GM18907 (cell line): ENCODE measurements around the gene WDR45B.
"Not testable (repeated sequence)": the region's sequence is repeated elsewhere in the genome, so short reads cannot be mapped to it uniquely, and the experiment has no call there.

Experiments used
- ATAC-seq: cut with Tn5 transposase; IDR thresholded peaks from one replicate; pipeline ENCODE4 v1.9.1; 2021; ENCODE audit warnings: mild to moderate bottlenecking, moderate library complexity; ENCODE audit not compliant: unreplicated experiment

The WDR45B gene

DNA sequence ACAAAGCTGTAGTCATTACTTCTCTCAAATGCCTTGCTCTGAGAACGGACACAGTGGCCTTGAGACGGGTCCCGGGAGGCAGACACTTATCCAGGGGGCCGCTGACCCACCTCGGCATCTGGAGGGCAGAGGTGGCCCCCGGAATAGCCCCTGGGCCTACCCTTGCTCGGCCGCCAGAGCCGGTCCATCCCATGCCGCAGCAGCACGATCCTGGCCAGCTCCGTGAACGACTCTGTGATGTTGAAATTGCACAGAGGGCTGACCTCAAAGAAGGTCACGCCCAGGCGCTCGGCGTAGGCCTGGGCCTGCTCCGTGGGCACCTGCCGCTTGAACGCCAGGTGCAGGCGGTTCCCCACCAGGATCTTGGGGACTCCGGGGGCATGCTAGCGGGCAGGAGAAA, 10.1 kb upstream of the WDR45B start:
- ATAC-seq = no peak

DNA sequence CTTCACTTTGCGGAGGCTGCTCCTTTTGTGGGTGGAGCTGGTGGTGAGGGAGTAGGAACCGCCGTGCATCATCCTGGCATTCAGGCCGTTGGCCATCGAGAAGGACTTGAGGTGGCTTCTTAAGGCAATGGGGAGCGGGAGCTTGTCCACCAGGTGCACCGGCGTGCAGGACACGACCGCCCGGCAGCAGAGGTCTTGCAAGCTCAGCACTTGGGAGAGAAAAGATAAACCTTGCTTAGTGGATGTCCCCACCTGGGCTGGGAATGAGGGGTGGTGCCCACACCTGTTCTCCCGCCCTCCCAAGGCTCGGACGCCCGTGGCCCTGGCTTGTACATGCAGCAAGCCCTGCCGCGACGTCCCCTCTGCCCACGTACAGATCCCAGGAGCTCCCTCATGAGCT, 9.7 kb upstream of the WDR45B start:
- ATAC-seq = no peak

DNA sequence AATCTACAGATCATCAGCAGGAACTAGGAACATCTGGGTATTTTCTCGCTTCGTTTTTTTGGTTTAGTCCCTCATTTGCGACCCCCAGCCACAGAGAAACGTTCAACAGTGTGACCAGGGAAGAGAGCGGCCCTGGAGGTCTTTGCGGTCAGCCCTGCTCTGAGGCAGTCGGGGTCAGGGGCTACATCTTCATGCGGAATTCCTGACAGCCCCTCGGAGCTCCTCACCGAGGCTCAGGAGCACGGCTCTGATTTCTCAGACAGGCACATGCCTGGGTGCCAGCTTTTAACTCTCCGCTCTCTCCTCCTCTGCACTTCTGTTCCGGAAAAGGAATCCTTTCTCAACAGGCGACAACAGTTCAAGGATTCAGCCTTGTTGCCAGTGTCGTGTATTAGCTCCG, 8.0 kb upstream of the WDR45B start:
- no peak for ATAC-seq

DNA sequence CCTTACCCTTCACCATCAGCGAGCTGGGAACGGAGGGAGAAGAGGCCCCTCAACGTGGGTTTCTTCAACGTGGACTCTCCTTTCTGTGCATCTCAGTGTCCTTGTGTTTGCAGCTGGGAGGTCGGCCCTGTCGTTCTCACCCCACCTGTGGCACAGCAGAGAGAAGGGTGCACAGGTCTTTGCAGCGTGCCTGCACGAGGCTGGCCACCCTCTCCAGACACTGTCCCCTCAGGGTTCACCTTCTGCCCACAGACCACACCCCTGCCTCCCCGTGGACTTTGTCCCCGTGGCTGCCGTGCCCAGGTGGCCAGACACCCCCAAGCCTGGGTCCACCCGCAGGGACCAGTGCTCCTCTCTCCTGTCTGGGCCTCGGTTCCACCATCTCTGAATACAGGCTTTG, 7.3 kb upstream of the WDR45B start:
- ATAC-seq = no peak

DNA sequence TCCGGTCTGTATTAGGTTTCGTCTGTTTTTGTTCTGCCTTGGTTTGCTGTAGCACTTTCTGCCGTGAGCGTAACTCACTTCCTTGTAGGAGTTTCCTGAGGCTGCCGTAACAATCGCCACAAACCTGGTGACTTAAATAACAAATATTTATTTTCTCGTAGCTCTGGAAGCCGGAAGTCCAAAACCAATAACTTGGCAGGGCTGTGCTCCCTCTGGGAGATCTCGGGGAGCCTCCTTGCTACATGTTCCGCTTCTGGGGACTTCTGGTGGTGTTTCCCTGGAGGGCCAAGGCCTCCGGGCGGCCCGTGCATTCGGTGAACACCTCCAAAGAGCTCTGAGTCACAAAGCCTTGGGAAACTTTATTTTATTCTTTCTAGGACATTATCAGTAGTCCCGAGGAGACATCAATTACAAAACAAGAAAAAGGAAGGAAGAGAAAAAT, 6.8 kb upstream of the WDR45B start:
- ATAC-seq = no peak

DNA sequence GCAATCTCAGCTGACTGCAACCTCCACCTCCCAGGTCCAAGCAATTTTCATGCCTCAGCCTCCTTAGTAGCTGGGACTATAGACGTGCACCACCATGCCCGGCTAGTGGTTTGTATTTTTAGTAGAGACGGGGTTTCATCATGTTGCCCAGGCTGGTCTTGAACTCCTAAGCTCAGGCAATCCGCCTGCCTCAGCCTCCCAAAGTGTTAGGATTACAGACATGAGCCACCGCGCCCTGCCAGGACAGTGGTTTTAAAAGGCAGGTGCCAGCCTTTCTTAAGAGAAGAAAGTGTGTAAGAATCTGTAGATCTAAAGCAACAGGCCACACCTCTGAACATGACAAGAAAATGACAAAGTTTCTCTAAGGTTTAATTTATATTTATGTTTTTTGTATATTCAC, 6.4 kb upstream of the WDR45B start:
- ATAC-seq = not testable (repeated sequence)

DNA sequence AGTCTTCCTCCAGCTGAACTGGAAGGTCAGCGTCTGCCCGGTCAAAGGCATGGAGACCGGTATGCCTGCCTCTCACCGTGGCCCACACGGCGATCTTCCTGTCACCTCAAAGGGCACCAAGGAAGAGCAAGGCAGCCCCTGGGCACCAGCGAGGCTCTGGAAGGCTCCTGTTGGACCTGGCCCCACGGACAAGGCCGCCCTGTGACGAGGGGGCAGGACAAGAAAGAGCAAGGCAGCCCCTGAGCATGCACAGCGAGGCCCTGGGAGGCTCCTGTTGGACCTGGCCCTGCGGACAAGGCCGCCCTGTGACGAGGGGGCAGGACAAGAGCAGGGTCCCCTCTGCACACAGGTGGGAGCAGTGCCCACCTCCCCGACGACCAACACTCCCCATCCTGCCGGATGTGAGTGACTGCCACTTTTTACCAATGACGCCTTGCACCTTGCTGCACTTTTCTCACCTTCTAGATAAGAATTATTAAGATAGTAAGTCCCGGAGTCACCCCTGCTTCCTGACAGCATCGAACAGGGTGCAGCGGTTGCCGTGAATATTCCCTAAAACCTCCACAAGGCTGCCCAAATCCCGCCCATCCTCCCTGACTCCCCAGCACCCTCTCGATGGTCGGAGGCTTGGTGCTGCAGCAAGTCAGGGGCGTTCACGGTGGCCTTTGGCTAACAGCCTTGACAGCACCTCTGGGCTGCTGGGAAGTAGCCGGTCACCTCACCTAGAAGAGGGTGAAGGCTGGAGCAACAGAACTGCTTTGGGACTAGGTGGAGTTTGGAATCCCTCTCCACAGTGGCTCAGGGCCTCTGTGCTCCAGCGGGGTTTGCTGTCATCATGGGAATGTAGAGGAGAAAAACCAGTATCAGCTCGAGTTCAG, 5.6 kb upstream of the WDR45B start:
- ATAC-seq = no peak

DNA sequence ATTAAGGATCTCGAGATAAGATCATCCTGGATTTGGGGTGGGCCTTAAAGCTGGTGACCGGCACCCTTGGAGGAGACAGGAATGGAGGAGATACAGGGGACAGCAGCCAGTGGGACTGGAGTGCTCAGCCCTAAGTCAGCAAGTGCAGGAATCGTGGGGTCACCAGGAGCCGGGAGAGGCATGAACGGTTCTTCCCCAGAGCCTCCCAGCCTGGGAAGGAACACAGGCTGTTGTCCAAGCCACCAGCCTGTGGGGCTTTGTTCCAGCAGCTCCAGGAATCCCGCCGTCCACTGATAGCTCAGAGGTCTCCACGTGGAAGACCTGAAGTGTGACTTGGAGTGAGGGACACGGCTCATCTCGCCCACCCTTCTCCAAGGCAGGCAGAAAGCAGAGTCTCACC, 2.5 kb upstream of the WDR45B start:
- ATAC-seq = no peak

DNA sequence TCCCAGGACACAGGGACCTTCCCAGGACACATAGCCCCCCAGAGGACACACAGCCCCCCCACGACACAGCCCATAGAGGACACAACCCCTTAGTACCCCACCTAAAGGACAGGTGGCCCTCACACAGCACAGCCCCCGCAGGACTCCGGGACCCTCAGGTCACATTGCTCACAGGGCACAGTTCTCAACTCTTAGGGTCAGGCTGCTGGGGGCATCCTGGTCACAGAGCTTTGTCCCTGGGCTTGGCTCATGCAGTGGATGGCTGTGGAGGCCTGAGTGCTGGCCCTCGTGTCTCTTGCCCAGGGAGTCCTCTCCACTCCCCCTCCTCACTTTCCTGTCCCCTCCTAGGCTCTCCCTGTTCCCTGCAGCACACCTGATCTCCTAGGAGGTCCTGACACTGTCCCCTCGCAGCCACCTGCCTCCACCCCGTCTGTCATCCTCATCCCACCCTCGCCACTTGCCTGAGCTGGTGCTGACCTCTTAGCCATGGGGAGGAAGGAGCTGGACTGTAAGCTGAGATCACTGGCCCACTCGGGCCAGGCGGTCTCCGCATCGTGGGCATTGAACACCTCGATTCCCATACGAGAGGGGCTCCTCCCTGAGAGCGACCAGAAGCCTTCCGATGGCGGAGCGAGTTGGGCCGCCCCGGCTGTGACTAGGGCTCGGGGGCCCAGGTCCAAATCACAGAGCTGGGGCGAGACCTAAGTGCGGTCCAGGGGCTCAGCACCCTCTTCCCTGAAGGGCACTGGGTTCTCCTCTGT, 1.4 kb upstream of the WDR45B start:
- ATAC-seq = no peak

DNA sequence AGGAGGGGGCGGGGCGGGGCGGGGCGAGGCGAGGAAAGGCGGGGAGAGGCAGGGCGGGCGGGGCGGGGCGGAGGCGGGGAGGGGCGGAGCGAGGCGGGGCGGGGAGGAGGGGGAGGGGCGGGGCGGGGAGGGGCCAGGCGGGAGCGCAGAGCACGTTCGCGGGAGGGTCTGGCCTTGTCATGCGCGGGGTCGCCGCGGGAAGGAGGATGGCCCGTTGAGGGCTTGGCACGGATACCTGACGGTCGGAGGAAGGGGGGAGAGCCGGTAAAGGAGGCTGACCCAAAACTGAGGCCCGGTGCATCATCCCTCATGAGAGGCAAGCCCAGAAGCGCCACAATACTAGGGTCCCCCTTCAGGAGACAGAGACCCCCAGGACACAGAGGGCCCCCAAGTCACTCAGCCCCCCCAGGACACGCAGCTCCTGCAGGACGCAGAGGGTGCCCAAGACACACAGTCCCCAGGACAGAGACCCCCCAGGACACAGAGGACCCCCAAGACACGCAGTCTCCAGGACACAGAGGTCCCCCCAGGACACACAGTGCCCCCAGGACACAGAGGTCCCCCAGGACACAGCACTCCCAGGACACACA, 593 bp upstream of the WDR45B start:
- ATAC-seq = no peak

DNA sequence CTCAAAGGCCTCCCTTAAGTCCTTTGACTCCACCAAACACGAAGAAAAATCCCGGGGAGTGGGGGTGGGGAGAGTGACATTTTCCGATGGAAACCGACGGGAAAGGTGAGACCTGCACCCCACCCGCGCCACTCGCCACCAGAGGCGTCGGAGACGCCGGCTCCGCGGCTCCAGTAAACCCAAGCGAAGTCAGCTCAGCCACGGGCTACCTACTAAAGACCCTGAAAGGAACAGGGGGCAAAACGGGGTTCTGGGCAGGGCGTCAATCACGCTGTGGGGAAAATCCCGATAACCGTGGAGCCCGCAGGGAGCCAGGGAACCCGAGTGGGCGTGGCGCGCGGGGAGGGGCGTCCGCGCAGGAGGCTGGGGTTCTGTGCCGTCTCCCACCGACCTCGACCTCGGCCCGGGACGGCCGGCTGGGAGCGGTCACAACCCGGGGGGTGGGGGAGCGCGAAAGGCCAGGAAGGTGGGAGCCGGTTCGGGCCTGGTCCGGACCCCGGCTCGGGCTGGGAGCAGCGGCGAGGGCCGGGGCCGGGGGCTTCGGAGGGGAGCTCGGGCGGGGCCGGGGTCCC, 565 bp downstream of the WDR45B start:
- peak; percentile 32 for ATAC-seq

DNA sequence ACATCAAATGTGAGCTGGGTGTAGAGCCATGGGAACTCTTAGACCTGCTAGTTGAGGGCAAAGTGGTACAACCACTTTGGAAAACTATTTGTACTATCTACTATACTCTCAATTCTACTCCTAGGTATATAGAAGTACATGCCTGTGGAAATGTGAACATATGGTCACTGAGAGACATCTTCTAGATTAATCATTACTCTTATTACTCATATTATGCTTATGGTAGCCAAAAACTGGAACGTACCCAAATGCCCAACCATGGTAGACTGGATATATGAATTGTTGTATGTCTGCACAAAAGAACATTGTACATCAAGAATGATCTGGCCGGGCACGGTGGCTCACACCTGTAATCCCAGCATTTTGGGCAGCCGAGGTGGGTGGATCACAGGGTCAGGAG, 2.7 kb downstream of the WDR45B start:
- no peak for ATAC-seq

DNA sequence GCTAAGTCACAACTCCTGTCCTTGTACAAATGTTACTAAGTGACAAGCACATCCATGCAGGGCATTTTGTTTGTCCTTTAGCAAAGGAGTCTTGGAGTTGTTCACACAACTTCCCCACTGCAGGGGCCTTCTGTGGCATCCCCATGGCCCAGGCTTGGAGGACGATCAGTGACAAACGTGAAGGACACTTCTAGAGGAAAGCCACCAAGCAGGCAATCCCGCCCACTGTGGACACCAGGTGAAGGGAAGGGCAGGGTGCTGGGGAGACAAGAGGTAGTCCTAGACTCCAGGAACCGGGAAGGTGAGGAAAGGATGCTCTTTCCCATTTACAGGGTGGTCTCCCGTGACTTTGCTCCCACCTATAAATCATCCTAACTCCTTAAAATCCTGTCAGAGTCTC, 4.1 kb downstream of the WDR45B start:
- no peak for ATAC-seq

DNA sequence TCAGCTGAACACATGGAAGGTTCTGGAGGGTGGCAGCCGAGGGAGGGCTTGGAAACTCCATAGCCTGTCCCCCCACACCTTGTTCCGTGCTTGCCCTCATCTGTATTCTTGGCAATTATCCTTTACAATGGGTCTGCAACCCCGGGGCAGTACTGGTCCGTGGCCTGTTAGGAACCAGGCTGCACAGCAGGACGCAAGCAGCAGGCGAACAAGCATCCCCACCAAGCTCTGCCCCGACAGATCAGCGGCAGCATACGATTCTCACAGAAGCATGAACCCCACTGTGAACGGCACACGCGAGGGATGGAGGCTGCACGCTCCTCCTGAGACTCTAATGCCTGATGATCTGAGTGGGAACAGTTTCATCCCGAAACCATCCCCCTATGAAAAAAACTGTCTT, 6.2 kb downstream of the WDR45B start:
- ATAC-seq = no peak

DNA sequence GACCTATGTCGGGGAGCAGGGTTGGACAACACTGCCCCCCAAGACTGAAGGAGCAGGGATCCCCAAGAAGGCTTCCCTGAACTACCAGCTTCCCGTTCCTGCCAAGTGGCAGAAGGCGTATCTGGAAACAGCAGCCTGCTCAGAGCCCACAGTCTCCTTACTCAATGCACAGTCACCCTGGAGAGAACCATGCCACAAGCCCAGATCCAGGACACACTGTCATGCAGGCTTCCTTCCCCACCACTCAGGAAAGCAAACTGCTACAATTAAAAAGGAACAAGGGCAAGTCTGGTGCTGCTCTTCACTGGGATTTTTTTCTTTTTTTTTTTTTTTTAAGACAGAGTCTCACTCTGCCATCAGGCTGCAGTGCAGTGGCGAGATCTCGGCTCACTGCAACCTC, 8.2 kb downstream of the WDR45B start:
- no peak for ATAC-seq

DNA sequence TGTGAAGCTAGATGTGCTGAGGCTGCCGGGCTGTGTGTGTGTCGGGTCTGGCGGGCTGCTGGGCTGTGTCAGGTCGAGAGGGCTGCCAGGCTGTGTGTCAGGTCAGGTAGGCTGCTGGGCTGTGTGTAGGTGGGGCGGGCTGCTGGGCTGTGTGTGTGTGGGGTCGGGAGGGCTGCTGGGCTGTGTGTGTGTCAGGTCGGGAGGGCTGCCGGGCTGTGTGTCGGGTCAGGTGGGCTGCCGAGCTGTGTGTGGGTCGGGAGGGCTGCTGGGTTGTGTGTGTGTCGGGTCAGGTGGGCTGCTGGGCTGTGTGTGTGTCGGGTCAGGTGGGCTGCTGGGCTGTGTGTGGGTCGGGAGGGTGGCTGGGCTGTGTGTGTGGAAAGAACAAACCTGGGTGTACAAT, 8.6 kb downstream of the WDR45B start:
- ATAC-seq = no peak

DNA sequence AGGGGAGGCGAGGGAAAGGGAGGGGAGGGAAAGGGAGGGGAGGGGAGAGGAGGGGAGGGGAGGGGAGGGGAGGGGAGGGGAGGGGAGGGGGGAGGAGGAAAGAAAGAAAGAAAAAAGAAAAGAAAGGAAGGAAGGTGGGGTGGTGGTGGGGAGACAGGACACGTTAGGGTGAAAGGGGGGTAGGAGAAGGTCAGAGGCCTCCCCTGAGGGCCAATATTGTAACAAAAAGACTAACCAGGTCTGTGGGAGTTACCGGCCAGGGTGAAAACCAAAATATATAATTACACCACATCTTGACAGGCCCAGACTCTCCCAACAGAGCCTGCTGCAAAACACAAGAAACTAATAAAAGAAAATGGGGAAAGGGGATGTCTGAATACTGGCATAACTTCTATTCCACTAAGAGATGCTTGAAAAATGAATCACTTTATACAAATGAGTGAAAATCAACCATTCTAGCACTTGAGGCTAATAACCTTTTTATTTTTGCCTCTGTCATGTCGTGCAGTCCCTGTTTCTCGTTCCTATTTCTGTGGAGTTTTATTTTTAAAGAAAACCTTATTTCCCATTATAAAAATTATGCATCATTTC, 10.0 kb downstream of the WDR45B start:
- ATAC-seq = no peak

DNA sequence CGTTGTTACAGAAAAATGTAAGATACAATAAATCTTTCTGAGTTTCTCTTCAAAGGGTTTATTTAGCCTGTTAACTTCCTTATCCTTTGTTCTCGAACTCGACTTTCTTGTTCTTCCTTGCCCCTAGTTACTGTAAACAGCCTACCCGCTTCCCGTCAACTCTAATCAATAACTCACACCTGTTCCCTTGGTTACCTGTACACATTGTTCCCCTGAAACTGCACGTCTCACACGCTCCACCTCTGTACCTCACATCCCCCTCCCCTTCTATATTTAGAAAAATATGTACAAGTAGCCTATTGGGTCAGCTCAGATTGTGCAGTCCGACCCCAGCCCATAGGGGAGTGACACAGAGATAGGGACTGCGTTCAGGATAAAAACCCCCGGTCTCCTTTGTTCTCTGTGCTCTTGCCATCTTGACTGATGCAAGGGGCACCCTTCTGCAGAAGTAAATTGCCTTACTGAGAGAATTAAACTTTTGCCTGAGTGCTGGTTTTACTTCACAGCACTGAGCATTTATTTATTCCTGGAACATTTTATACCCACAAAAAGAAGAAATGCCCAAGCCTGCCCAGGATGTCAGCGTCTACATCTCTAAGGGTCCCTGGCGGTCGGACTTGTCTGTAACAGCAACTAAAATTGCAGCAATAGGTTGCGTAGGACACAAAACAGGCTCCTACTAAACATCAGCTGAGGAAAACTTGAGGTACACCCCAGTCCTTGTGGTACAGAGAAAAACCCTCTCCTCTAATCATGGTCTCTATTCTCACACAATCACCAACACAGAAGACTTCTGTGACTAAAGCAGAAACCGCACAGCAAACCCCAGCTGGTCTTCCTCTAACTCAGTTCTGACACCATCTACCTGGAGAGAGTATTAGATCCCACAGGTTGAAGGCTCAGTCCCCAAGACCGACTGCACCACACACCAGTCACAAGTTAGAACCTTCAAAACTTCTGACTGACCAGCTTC, 11.3 kb downstream of the WDR45B start:
- no peak for ATAC-seq

DNA sequence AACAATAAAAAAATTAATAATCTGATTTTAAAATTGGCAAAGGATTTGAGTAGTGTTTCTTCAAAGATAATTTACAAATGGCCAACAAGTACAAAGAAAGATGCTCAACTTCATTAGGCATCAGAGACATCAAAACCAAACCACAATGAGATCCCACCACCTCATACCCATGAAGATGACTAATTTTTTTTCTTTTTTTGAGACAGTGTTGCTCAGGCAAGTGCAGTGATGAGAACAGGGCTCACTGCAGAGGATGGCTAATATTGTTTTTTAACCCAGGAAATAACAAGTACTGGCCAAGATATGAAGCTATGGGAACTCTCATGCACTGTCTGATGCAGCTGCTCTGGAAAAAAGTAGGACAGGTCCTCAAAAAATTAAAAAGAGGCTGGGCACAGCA, 14.9 kb downstream of the WDR45B start:
- ATAC-seq = no peak

DNA sequence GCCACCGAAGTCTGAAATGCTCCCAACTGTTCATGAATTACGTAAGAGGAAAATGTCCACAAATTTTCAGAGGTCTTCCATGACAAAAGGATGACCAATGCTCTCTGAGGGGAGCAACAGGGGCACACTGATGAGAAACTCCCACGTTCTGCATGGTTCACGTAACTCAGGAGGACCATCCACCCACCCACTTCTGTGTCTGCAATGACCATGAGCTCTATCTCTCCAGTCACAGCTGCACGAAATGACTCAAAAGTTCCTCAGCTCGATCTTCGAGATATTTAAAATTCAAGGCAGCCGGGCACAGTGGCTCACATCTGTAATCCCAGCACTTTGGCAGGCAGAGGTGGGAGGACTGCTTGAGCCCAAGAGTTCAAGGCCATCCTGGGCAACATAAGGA, 15.8 kb downstream of the WDR45B start:
- ATAC-seq = no peak
